ENCODE measurements around the gene SHROOM3.
"Not testable (repeated sequence)": the region's sequence is repeated elsewhere in the genome, so short reads cannot be mapped to it uniquely, and the experiment has no call there.

SHROOM3 gene

DNA sequence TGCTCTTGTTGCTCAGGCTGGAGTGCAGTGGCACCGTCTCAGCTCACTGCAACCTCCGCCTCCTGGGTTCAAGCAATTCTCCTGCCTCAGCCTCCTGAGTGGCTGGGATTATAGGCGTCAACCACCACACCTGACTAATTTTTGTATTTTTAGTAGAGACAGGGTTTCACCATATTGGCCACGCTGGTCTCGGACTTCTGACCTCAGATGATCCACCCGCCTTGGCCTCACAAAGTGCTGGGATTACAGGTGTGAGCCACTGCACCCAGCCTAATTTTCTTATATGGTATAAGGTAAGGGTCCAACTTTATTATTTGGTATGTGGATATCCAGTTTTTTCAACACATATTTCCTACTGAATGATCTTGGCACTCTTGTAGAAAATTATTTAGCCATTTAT is 19.0 kb downstream of the SHROOM3 start:
- DNase-seq; POLR2A ChIA-PET; CTCF ChIA-PET; H3K4me3 ChIP-seq (ENCODE audit: control insufficient read depth in 1 of 7, extremely low read depth in 1 of 7, insufficient read depth in 4 of 7, low read depth in 2 of 7, low read length in 6 of 7); H3K27me3 ChIP-seq (replicated peaks in 2 of 5; ENCODE audit: control insufficient read depth in 4 of 5, insufficient read depth in 5 of 5, low read length in 4 of 5); H3K4me1 ChIP-seq (ENCODE audit: control extremely low read depth in 1 of 4, control insufficient read depth in 4 of 4, insufficient read depth in 4 of 4, low read length in 3 of 4); H3K36me3 ChIP-seq (ENCODE audit: control insufficient read depth in 4 of 4, insufficient read depth in 4 of 4, low read length in 3 of 4); H3K9me3 ChIP-seq (ENCODE audit: control extremely low read depth in 1 of 5, control insufficient read depth in 4 of 5, insufficient read depth in 2 of 5, low read depth in 1 of 5, low read length in 4 of 5); H3K27ac ChIP-seq (ENCODE audit: insufficient read depth in 1 of 2, low read depth in 1 of 2, low read length in 2 of 2, poor library complexity in 1 of 2, severe bottlenecking in 2 of 2): not testable (repeated sequence)
- no CpG with 5 or more reads among the region's 6 CpGs for WGBS (ENCODE audit: insufficient coverage)

DNA sequence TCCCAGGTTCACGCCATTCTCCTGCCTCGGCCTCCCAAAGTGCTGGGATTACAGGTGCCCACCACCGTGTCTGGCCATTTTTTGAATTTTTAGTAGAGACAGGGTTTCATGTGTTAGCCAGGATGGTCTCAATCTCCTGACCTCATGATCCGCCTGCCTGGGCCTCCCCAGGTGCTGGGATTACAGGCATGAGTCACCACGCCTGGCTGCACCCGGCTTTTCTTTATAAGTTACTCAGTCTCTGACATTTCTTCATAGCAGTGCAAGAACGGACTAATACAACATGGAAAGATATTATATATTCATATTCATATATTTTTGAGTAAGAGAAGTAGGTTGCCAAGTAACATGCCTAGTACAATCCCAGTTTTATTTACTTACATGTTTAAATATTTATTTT is 22.9 kb downstream of the SHROOM3 start:
- POLR2A ChIA-PET = no interaction called here
- CTCF ChIA-PET = interaction anchor here (1.4 to 2.1 kb wide), 2 partner anchors 8 to 12 kb away, joined by 3 to 9 read pairs; no protein-coding TSS in a partner anchor
- H3K27ac ChIP-seq (ENCODE audit: insufficient read depth in 1 of 2, low read depth in 1 of 2, low read length in 2 of 2, poor library complexity in 1 of 2, severe bottlenecking in 2 of 2) = no peak overlapping the region
- H3K4me3 ChIP-seq (ENCODE audit: control insufficient read depth in 1 of 7, extremely low read depth in 1 of 7, insufficient read depth in 4 of 7, low read depth in 2 of 7, low read length in 6 of 7) = no peak overlapping the region
- no peak for DNase-seq
- WGBS (ENCODE audit: insufficient coverage) = 100% methylated on average over 1 of the region's 7 CpGs
- no peaks in the 10 kb centered on the region for H3K9me3 ChIP-seq (ENCODE audit: control extremely low read depth in 1 of 5, control insufficient read depth in 4 of 5, insufficient read depth in 2 of 5, low read depth in 1 of 5, low read length in 4 of 5)
- H3K36me3 ChIP-seq (ENCODE audit: control insufficient read depth in 4 of 4, insufficient read depth in 4 of 4, low read length in 3 of 4) = no peaks in the 10 kb centered on the region
- H3K4me1 ChIP-seq (ENCODE audit: control extremely low read depth in 1 of 4, control insufficient read depth in 4 of 4, insufficient read depth in 4 of 4, low read length in 3 of 4) = no peaks in the 10 kb centered on the region
- H3K27me3 ChIP-seq (replicated peaks in 2 of 5; ENCODE audit: control insufficient read depth in 4 of 5, insufficient read depth in 5 of 5, low read length in 4 of 5) = no peaks in the 10 kb centered on the region

GRCh38 chr4:76458297-76458696 is 23.3 kb downstream of the SHROOM3 start:
- Histone ChIP-seq H3K36me3 (ENCODE audit: control insufficient read depth in 4 of 4, insufficient read depth in 4 of 4, low read length in 3 of 4) (no peaks in the 10 kb centered on the region), H3K9me3 (ENCODE audit: control extremely low read depth in 1 of 5, control insufficient read depth in 4 of 5, insufficient read depth in 2 of 5, low read depth in 1 of 5, low read length in 4 of 5) (peaks cover 0 to 3% (median 0%) of the 10 kb centered on the region in 5 experiments), H3K27me3 (replicated peaks in 2 of 5; ENCODE audit: control insufficient read depth in 4 of 5, insufficient read depth in 5 of 5, low read length in 4 of 5) (no peaks in the 10 kb centered on the region), H3K4me3 (ENCODE audit: control insufficient read depth in 1 of 7, extremely low read depth in 1 of 7, insufficient read depth in 4 of 7, low read depth in 2 of 7, low read length in 6 of 7) (no peak overlapping the region), H3K27ac (ENCODE audit: insufficient read depth in 1 of 2, low read depth in 1 of 2, low read length in 2 of 2, poor library complexity in 1 of 2, severe bottlenecking in 2 of 2) (no peak overlapping the region), H3K4me1 (ENCODE audit: control extremely low read depth in 1 of 4, control insufficient read depth in 4 of 4, insufficient read depth in 4 of 4, low read length in 3 of 4) (no peaks in the 10 kb centered on the region)
- no peak for DNase-seq
- ChIA-PET CTCF (interaction anchor here (2.1 kb wide), 1 partner anchor 11 kb away, joined by 9 read pairs; no protein-coding TSS in a partner anchor), POLR2A (no interaction called here)
- WGBS (ENCODE audit: insufficient coverage) = no CpG with 5 or more reads among the region's 2 CpGs

- CTCF ChIA-PET = interaction anchor here (2.1 kb wide), 1 partner anchor 11 kb away, joined by 9 read pairs; no protein-coding TSS in a partner anchor
- WGBS (ENCODE audit: insufficient coverage) = no CpG with 5 or more reads among the region's 3 CpGs
- POLR2A ChIA-PET = no interaction called here
- Histone ChIP-seq H3K27me3 (replicated peaks in 2 of 5; ENCODE audit: control insufficient read depth in 4 of 5, insufficient read depth in 5 of 5, low read length in 4 of 5) (no peaks in the 10 kb centered on the region), H3K9me3 (ENCODE audit: control extremely low read depth in 1 of 5, control insufficient read depth in 4 of 5, insufficient read depth in 2 of 5, low read depth in 1 of 5, low read length in 4 of 5) (peaks cover 3 to 8% (median 5%) of the 10 kb centered on the region in 5 experiments), H3K36me3 (ENCODE audit: control insufficient read depth in 4 of 4, insufficient read depth in 4 of 4, low read length in 3 of 4) (no peaks in the 10 kb centered on the region), H3K4me1 (ENCODE audit: control extremely low read depth in 1 of 4, control insufficient read depth in 4 of 4, insufficient read depth in 4 of 4, low read length in 3 of 4) (no peaks in the 10 kb centered on the region), H3K4me3 (ENCODE audit: control insufficient read depth in 1 of 7, extremely low read depth in 1 of 7, insufficient read depth in 4 of 7, low read depth in 2 of 7, low read length in 6 of 7) (no peak overlapping the region), H3K27ac (ENCODE audit: insufficient read depth in 1 of 2, low read depth in 1 of 2, low read length in 2 of 2, poor library complexity in 1 of 2, severe bottlenecking in 2 of 2) (no peak overlapping the region)
- no peak for DNase-seq
Measured at GRCh38 chr4:76458825-76459224, 23.8 kb downstream of the SHROOM3 start.

DNA sequence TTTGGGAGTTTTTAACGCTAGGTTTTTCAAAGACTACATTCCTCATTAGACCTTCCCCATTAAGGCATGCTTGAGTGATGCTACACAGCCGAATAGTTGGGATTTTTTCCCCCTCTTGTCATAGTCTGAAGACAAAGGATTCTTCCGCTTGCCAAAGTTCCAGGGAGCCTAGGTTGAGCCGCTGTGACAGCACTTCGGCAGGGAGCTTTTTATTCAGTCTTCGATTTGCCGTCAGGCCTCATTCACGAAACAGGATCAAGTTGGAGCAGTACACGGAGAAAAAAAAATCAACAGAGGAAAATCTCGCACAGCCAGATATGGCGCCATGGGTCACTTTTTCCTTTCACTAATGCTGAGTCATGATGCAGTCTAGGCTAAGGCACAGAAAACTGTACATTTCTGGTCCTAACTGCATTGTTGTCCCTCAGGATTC is 24.3 kb downstream of the SHROOM3 start:
- ChIA-PET CTCF (interaction anchor here (2.1 kb wide), 1 partner anchor 10 kb away, joined by 9 read pairs; no protein-coding TSS in a partner anchor), POLR2A (no interaction called here)
- no peak overlapping the region for H3K4me3 ChIP-seq (ENCODE audit: control insufficient read depth in 1 of 7, extremely low read depth in 1 of 7, insufficient read depth in 4 of 7, low read depth in 2 of 7, low read length in 6 of 7)
- peaks cover 3 to 9% (median 8%) of the 10 kb centered on the region in 5 experiments for H3K9me3 ChIP-seq (ENCODE audit: control extremely low read depth in 1 of 5, control insufficient read depth in 4 of 5, insufficient read depth in 2 of 5, low read depth in 1 of 5, low read length in 4 of 5)
- WGBS (ENCODE audit: insufficient coverage) = 96% methylated on average over 10 of the region's 11 CpGs
- no peaks in the 10 kb centered on the region for H3K4me1 ChIP-seq (ENCODE audit: control extremely low read depth in 1 of 4, control insufficient read depth in 4 of 4, insufficient read depth in 4 of 4, low read length in 3 of 4)
- no peak overlapping the region for H3K27ac ChIP-seq (ENCODE audit: insufficient read depth in 1 of 2, low read depth in 1 of 2, low read length in 2 of 2, poor library complexity in 1 of 2, severe bottlenecking in 2 of 2)
- DNase-seq = no peak
- H3K36me3 ChIP-seq (ENCODE audit: control insufficient read depth in 4 of 4, insufficient read depth in 4 of 4, low read length in 3 of 4) = no peaks in the 10 kb centered on the region
- H3K27me3 ChIP-seq (replicated peaks in 2 of 5; ENCODE audit: control insufficient read depth in 4 of 5, insufficient read depth in 5 of 5, low read length in 4 of 5) = no peaks in the 10 kb centered on the region

DNA sequence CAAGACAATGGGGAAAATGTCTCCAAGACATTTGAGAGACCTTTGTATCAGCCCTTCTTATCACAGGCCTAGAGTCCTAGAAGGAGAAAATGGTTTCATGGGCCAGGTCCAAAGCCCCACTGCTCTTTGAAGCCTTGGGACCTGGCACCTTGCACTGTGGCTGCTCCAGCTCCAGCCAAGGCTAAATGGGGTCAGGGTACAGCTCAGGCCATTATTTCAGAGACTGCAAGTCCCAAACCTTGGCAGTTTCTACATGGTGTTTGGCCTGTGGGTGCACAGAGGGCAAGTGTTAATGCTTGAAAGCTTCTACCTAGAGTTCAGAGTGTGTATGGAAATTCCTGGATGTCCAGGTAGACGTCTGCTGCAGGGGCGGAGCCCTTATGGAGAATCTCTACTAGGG is 28.5 kb downstream of the SHROOM3 start:
- Histone ChIP-seq H3K4me3 (ENCODE audit: control insufficient read depth in 1 of 7, extremely low read depth in 1 of 7, insufficient read depth in 4 of 7, low read depth in 2 of 7, low read length in 6 of 7) (no peak overlapping the region), H3K27me3 (replicated peaks in 2 of 5; ENCODE audit: control insufficient read depth in 4 of 5, insufficient read depth in 5 of 5, low read length in 4 of 5) (no peaks in the 10 kb centered on the region), H3K27ac (ENCODE audit: insufficient read depth in 1 of 2, low read depth in 1 of 2, low read length in 2 of 2, poor library complexity in 1 of 2, severe bottlenecking in 2 of 2) (no peak overlapping the region), H3K9me3 (ENCODE audit: control extremely low read depth in 1 of 5, control insufficient read depth in 4 of 5, insufficient read depth in 2 of 5, low read depth in 1 of 5, low read length in 4 of 5) (peaks cover 3 to 9% (median 8%) of the 10 kb centered on the region in 5 experiments), H3K36me3 (ENCODE audit: control insufficient read depth in 4 of 4, insufficient read depth in 4 of 4, low read length in 3 of 4) (no peaks in the 10 kb centered on the region), H3K4me1 (ENCODE audit: control extremely low read depth in 1 of 4, control insufficient read depth in 4 of 4, insufficient read depth in 4 of 4, low read length in 3 of 4) (peaks cover 0 to 8% (median 2%) of the 10 kb centered on the region in 4 experiments)
- DNase-seq = no peak
- 100% methylated on average over 2 of the region's 2 CpGs for WGBS (ENCODE audit: insufficient coverage)
- CTCF ChIA-PET = no interaction called here
- POLR2A ChIA-PET = no interaction called here

- no peak overlapping the region for H3K4me3 ChIP-seq (ENCODE audit: control insufficient read depth in 1 of 7, extremely low read depth in 1 of 7, insufficient read depth in 4 of 7, low read depth in 2 of 7, low read length in 6 of 7)
- H3K36me3 ChIP-seq (ENCODE audit: control insufficient read depth in 4 of 4, insufficient read depth in 4 of 4, low read length in 3 of 4) = no peaks in the 10 kb centered on the region
- no peak for DNase-seq
- ChIA-PET CTCF (interaction anchor here (1.2 to 2.2 kb wide), 3 partner anchors 12 to 25 kb away, joined by 3 to 9 read pairs (median 5); no protein-coding TSS in a partner anchor), POLR2A (interaction anchor here (0.5 to 0.6 kb wide), 2 partner anchors 44 to 625 kb away, joined by 3 read pairs; no protein-coding TSS in a partner anchor)
- H3K27me3 ChIP-seq (replicated peaks in 2 of 5; ENCODE audit: control insufficient read depth in 4 of 5, insufficient read depth in 5 of 5, low read length in 4 of 5) = no peaks in the 10 kb centered on the region
- no peaks in the 10 kb centered on the region for H3K9me3 ChIP-seq (ENCODE audit: control extremely low read depth in 1 of 5, control insufficient read depth in 4 of 5, insufficient read depth in 2 of 5, low read depth in 1 of 5, low read length in 4 of 5)
- H3K4me1 ChIP-seq (ENCODE audit: control extremely low read depth in 1 of 4, control insufficient read depth in 4 of 4, insufficient read depth in 4 of 4, low read length in 3 of 4) = peaks cover 0 to 8% (median 2%) of the 10 kb centered on the region in 4 experiments
- H3K27ac ChIP-seq (ENCODE audit: insufficient read depth in 1 of 2, low read depth in 1 of 2, low read length in 2 of 2, poor library complexity in 1 of 2, severe bottlenecking in 2 of 2) = no peak overlapping the region
Measured at GRCh38 chr4:76470064-76470463, 35.0 kb downstream of the SHROOM3 start.
